A549 (cell line): ENCODE results near the gene MTOR. TPM values are rescaled to one million over a fixed set of nuclear protein-coding genes. Genes with fewer than 3 reads are reported as not detected.

Experiments used
- ATAC-seq, 2 experiments: fragments of 200-7000 bp in 1 of 2; fragments of >200 bp in 1 of 2; cut with Nextera tagmentation in 1 of 2; cut with Tn5 transposase in 1 of 2; 3 replicates each; pipeline versions ENCODE4 v1.8.0 to v1.9.1; 2018 to 2020; ENCODE audit warnings: mild to moderate bottlenecking in 1 of 2, moderate library complexity in 1 of 2
- CTCF ChIA-PET: fragments of 300-600 bp; sonication (Branson Sonifier 250); formaldehyde crosslinking; extraction: SDS; loops from one replicate; lab custom pipeline; 2021; ENCODE audit warnings: antibody characterized with exemption, inconsistent platforms; lab: Yijun Ruan, JAX
- POLR2A ChIA-PET: fragments of 350-600 bp; formaldehyde crosslinking; extraction: SDS; loops from one replicate; lab custom pipeline; 2021; ENCODE audit warnings: antibody characterized with exemption, inconsistent platforms; lab: Yijun Ruan, JAX
- DNase-seq, 2 experiments: peaks; one replicate each; pipeline versions ENCODE4 v3.0.0 to v3.0.0-alpha.2; 2011 to 2016; ENCODE audit warnings: low read depth in 1 of 2, low spot score in 1 of 2
- FAIRE-seq: peaks from 2 replicates; lab custom pipeline; 2011; peaks lifted over from hg19 to GRCh38; lab: Jason Lieb, UNC
- H3K27ac ChIP-seq, 2 experiments: fragments of >200 bp; sonication (Bioruptor Twin); formaldehyde crosslinking; 3 replicates each; pipeline ENCODE4 v1.5.1; 2016 to 2017
- H3K4me1 ChIP-seq: fragments of >200 bp; sonication (Bioruptor Twin); formaldehyde crosslinking; 3 replicates; pipeline ENCODE4 v1.6.1; 2016
- H3K4me2 ChIP-seq: fragments of >200 bp; sonication (Bioruptor Twin); formaldehyde crosslinking; 3 replicates; pipeline ENCODE4 v1.6.1; 2016
- H3K4me3 ChIP-seq: fragments of >200 bp; sonication (Bioruptor Twin); formaldehyde crosslinking; 3 replicates; pipeline ENCODE4 v1.5.1; 2016
- H3K9me3 ChIP-seq: fragments of >200 bp; sonication (Bioruptor Twin); formaldehyde crosslinking; 3 replicates; pipeline ENCODE4 v1.6.1; 2016
- CBX2 ChIP-seq: fragments of 200-600 bp; sonication (generic); IDR thresholded peaks from 2 replicates; pipeline ENCODE4 v1.6.1; 2016; ENCODE audit warnings: low read depth, mild to moderate bottlenecking, borderline replicate concordance
- E2F6 ChIP-seq: IDR thresholded peaks from 2 replicates; pipeline ENCODE4 v1.6.1; 2012; ENCODE audit warnings: low read depth, borderline replicate concordance
- EP300 ChIP-seq, 2 experiments: fragments of >200 bp; sonication (Bioruptor Twin); formaldehyde crosslinking; IDR thresholded peaks; 2 replicates in 1 of 2; 3 replicates in 1 of 2; pipeline ENCODE4 v1.6.1; 2016 to 2017
- HEYL ChIP-seq: fragments of 250-450 bp; sonication (Bioruptor Pico); IDR thresholded peaks from 2 replicates; pipeline ENCODE4 v1.8.0; 2021; ENCODE audit warnings: mild to moderate bottlenecking, moderate library complexity
- HOXB5 ChIP-seq: fragments of 250-450 bp; sonication (Bioruptor Pico); IDR thresholded peaks from 2 replicates; pipeline ENCODE4 v1.5.0; 2020; ENCODE audit warnings: mild to moderate bottlenecking, moderate library complexity
- JUNB ChIP-seq: fragments of >200 bp; sonication (Bioruptor Twin); formaldehyde crosslinking; IDR thresholded peaks from 2 replicates; pipeline ENCODE4 v1.6.1; 2016
- MAFK ChIP-seq: fragments of 450-650 bp; IDR thresholded peaks from 2 replicates; pipeline ENCODE4 v1.6.1; 2014; ENCODE audit not compliant: partially characterized antibody
- MYC ChIP-seq: IDR thresholded peaks from 2 replicates; pipeline ENCODE4 v1.6.1; 2012; ENCODE audit warnings: mild to moderate bottlenecking, inconsistent platforms, low read length, improper control_type of control experiment, borderline replicate concordance
- NPAS2 ChIP-seq: fragments of 250-450 bp; sonication (Bioruptor Pico); IDR thresholded peaks from 2 replicates; pipeline ENCODE4 v1.8.0; 2022; ENCODE audit warnings: mild to moderate bottlenecking, moderate library complexity, borderline replicate concordance
- RAD21 ChIP-seq, 2 experiments: fragments of >200 bp in 1 of 2; sonication (Bioruptor Twin) in 1 of 2; formaldehyde crosslinking in 1 of 2; IDR thresholded peaks in 1 of 2; conservative IDR thresholded peaks in 1 of 2; 2 replicates in 1 of 2; 3 replicates in 1 of 2; pipeline ENCODE4 v1.6.1; 2012 to 2018; ENCODE audit warnings: inconsistent platforms in 1 of 2
- RARB ChIP-seq: fragments of 250-450 bp; sonication (Bioruptor Pico); IDR thresholded peaks from 2 replicates; pipeline ENCODE4 v1.8.0; 2021; ENCODE audit warnings: mild to moderate bottlenecking, moderate library complexity
- RCOR1 ChIP-seq: fragments of 150-350 bp; IDR thresholded peaks from 2 replicates; pipeline ENCODE4 v1.6.1; 2014; ENCODE audit warnings: antibody characterized with exemption, low read length, low read depth
- RFX5 ChIP-seq: fragments of 450-650 bp; IDR thresholded peaks from 2 replicates; pipeline ENCODE4 v1.7.1; 2014; ENCODE audit warnings: antibody characterized with exemption, mild to moderate bottlenecking, moderate library complexity
- SMC3 ChIP-seq: fragments of >200 bp; sonication (Bioruptor Twin); formaldehyde crosslinking; IDR thresholded peaks from 3 replicates; pipeline ENCODE4 v1.6.1; 2018; ENCODE audit warnings: inconsistent platforms
- SREBF2 ChIP-seq: fragments of 450-650 bp; IDR thresholded peaks from 2 replicates; pipeline ENCODE4 v1.6.1; 2014; ENCODE audit warnings: mild to moderate bottlenecking, moderate library complexity
- WGBS: methylation state at CpG from one replicate; pipeline ENCODE4 v1.1.6; 2017; ENCODE audit errors: missing lambda C conversion rate; 5-methylcytosine and 5-hydroxymethylcytosine counted together
- polyA plus RNA-seq, 4 experiments: library from polyadenylated mRNA; depleted of rRNA in 3 of 4; stranded (reverse); fragments of >200 nt; fragmentation: RNase III in 1 of 4; extraction: RNeasy Plus Mini Kit Qiagen cat#74134 plus additional on column Dnase treatment in 1 of 4; gene quantifications; 2 replicates in 3 of 4; 3 replicates in 1 of 4; pipeline ENCODE4 v1.2.3, GENCODE V29; 2011 to 2017

Gene MTOR
- polyA plus RNA-seq, 2 of the 4 experiments (the other 2 are of a cell fraction) = 15.7 to 28.5 TPM

GRCh38 chr1:11284784-11285183 lies 22.4 kb upstream of the MTOR start:
- ChIA-PET POLR2A (no interaction called here), CTCF (interaction anchor here (1.5 to 1.6 kb wide), 2 partner anchors 43 to 361 kb away, joined by 4 read pairs; no protein-coding TSS in a partner anchor)
- Histone ChIP-seq H3K4me3 (no peak overlapping the region), H3K27ac (no peak overlapping the region), H3K9me3 (no peaks in the 10 kb centered on the region), H3K4me1 (no peaks in the 10 kb centered on the region; the same call in 2 of the 3 replicates), H3K4me2 (no peak overlapping the region)
- FAIRE-seq = no peak
- WGBS = 84% methylated on average over 6 of the region's 6 CpGs
- ATAC-seq = no peak
- TF ChIP-seq CBX2 (no peak), MYC (no peak), RAD21 (conservative IDR thresholded peaks at IDR 0.05 in 1 of 2, IDR thresholded peaks at IDR 0.05 in 1 of 2) (no peak), SREBF2 (no peak), NPAS2 (CRISPR knock-in tag) (no peak), HOXB5 (CRISPR knock-in tag) (no peak), SMC3 (no peak), HEYL (CRISPR knock-in tag) (no peak)
- no peak for DNase-seq

DNA sequence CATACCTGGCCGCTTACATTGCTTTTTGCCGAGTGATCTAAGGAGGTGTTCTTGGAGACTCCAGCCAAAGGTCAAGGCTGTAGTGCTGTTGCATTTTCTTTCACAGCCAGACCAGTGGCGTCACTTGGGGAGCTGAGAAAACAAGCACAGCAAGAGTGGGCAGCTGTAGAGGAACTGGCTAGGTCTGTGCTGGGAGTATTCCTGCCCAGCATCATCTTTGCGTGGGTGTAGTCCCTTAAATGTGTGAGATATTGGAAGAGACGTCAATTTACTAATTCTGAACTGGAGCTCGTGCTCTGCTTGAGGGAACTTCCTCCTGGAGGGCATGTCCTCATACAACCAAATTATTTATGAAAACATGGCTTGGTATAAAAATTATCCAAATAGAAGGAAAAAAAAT lies 20.8 kb upstream of the MTOR start:
- no peak overlapping the region for H3K4me2 ChIP-seq
- H3K4me3 ChIP-seq = no peak overlapping the region
- H3K4me1 ChIP-seq = no peaks in the 10 kb centered on the region; the same call in 2 of the 3 replicates
- ChIA-PET POLR2A (interaction anchor here (1.1 kb wide), 1 partner anchor 21 kb away, joined by 4 read pairs; the partner anchor contains the start of gene MTOR), CTCF (interaction anchor here (0.6 to 4.2 kb wide), 4 partner anchors 14 to 360 kb away, joined by 3 to 15 read pairs (median 4); no protein-coding TSS in a partner anchor)
- no peaks in the 10 kb centered on the region for H3K9me3 ChIP-seq
- no peak for TF ChIP-seq E2F6
- TF ChIP-seq RARB (CRISPR knock-in tag) = no peak
- TF ChIP-seq JUNB = no peak
- WGBS = 93% methylated on average over 5 of the region's 6 CpGs
- FAIRE-seq (no peak), ATAC-seq (no peak), DNase-seq (no peak)
- no peak overlapping the region for H3K27ac ChIP-seq

GRCh38 chr1:11281518-11282331 lies 19.4 kb upstream of the MTOR start:
- ChIA-PET CTCF (interaction anchor here (4.2 kb wide), 1 partner anchor 361 kb away, joined by 15 read pairs; no protein-coding TSS in a partner anchor), POLR2A (no interaction called here)
- H3K9me3 ChIP-seq = no peaks in the 10 kb centered on the region
- no peak overlapping the region for H3K4me3 ChIP-seq
- no peak overlapping the region for H3K27ac ChIP-seq
- TF ChIP-seq NPAS2 (CRISPR knock-in tag) = no peak
- no peak for TF ChIP-seq EP300 (IDR thresholded peaks at IDR 0.05)
- peak; percentile 35 for TF ChIP-seq MAFK
- TF ChIP-seq RFX5 = no peak
- DNase-seq (no peak), ATAC-seq (no peak), FAIRE-seq (no peak)
- H3K4me1 ChIP-seq = no peaks in the 10 kb centered on the region; the same call in 2 of the 3 replicates
- H3K4me2 ChIP-seq = no peak overlapping the region
- WGBS = 89% methylated on average over 8 of the region's 8 CpGs

DNA sequence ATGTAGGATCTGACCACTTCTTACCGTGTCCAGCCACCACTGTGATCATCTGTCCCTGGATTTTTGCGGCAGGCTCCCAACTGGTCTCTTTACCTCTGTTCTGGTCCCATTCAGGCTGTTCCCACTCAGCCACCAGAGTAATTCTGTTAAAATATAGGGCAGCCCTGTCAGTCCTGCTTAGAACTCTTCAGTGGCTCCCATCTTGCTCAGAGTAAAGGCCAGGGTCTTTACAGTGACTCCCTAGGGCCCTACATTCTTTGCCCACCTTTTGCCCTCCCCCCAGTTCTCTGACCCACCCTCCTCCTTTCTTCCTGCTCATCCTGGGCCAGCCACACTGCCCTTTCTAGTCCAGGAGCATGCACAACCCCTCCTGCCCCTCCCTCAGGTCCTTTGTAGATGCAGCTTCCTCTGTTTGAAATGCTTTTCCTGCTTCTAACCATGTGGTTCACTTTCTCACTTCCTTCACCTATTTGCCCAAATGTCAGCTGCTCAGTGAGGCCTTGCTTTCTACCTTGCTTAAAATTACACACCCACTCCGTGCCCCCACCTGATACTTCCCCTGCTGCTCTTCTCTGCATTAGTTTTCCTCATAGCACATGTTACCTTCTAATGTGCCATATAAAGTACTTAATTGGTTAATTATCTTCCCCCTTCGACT lies 18.5 kb upstream of the MTOR start:
- Histone ChIP-seq H3K4me3 (no peak overlapping the region), H3K4me2 (no peak overlapping the region), H3K4me1 (peaks cover 3% of the 10 kb centered on the region; the same call in 1 of the 3 replicates), H3K9me3 (no peaks in the 10 kb centered on the region), H3K27ac (no peak overlapping the region)
- no peak for DNase-seq
- TF ChIP-seq E2F6 (no peak), RCOR1 (no peak)
- WGBS = 89% methylated on average over 4 of the region's 4 CpGs
- no peak for FAIRE-seq
- ChIA-PET CTCF (interaction anchor here (0.6 to 4.2 kb wide), 2 partner anchors 353 to 362 kb away, joined by 3 to 15 read pairs; no protein-coding TSS in a partner anchor), POLR2A (no interaction called here)
- ATAC-seq = no peak
